GM18868 (cell line): ENCODE data around the gene NRIP3.

Experiments used
- ATAC-seq: cut with Tn5 transposase; IDR thresholded peaks from one replicate; pipeline ENCODE4 v1.9.1; 2021; ENCODE audit warnings: mild to moderate bottlenecking, moderate library complexity; ENCODE audit not compliant: unreplicated experiment

Gene NRIP3

GRCh38 chr11:9003573-9004182 is at the start of gene NRIP3:
Gene NRIP3, minus strand, starts transcription at chr11:9004001. Its CDS starts 66 bp downstream, at chr11:9003935.
- peak; percentile 57 for ATAC-seq

DNA sequence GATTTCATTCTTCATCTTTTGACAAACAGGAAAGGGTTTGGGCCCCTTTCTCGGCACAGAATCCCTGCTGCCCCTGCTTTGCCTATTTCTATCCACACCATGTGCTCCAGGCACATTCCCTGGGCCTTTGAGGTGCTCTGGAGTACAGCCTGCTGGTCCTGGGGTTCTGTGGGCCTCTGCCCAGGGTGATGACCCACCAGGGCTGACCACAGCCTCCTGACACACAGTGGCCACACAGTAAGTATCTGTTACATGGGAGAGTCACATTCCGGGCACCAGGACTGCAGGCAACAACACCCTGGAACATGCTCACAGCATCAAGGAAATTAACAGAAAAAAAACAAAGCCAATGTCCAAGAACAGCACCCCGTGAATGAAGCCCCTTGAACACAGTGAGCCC is 48.5 kb upstream of the NRIP3 start:
- ATAC-seq: no peak

DNA sequence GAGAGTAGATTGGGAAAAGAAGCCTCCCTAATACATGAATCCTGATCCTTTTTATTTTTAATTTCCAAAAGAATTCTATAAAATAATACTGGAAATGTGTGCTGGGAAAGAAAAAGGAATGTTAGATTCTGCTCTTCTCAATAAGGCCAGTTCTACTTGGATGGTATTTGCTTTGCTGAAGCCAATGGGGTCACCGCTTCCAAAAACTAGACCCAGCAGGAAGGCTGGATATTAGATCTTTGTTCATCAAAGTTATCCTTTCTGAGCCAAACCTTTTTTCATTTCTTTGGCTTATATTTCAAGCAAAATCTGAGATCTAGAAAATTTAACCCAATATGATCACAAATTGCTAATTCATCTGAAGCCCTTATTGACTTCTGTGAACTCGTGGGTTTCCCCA is 46.2 kb upstream of the NRIP3 start:
- no peak for ATAC-seq

DNA sequence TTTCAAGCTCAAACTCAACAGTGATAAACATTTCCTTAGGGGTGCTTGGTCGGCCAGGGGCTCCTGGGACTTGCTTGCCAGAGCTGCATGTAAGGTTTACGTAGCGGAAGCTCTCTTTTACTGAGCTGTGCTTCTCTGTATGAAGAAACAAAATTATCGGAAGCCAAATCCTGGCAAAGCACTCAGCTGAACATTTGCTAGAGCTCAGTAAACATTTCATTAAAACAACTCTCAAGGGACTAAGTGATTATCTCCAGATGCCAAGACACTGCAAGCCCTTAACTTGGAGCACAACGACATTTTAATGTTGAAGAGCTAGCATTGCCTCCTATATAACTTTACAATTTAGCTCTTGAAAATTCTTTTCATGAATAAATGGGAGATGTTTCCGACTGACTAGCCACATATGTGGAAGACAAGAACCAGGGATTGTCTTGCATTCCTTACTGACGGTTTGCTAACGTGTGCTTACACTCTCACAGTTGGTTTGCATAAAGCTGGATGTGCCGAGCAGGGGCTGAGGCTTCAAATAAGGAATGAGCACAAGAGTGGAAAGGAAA is 44.2 kb upstream of the NRIP3 start:
- no peak for ATAC-seq

DNA sequence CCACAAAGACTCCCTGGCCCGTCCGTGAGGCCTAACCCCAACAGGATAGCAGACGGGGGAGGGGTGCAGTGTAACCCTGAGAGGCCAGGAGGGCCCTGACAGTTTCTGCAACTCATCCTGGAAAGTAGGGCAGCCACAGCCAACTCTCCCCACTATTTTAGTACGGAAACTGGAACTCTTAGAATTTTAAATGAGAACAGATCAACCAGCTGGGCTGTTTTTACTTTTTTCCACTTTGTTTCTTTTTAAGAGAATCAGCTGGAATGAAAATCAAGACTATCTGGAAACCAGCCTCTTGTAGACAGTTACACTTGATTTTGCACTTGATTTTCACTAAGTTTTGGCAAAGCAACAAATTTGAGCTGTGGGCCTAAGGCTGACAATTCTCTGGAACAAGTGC is 42.7 kb upstream of the NRIP3 start:
- ATAC-seq: no peak

GRCh38 chr11:9042488-9042887 is 38.7 kb upstream of the NRIP3 start:
- no peak for ATAC-seq

- ATAC-seq: no peak
These were observed 37.9 kb upstream of the NRIP3 start for GRCh38 chr11:9041747-9042146.

DNA sequence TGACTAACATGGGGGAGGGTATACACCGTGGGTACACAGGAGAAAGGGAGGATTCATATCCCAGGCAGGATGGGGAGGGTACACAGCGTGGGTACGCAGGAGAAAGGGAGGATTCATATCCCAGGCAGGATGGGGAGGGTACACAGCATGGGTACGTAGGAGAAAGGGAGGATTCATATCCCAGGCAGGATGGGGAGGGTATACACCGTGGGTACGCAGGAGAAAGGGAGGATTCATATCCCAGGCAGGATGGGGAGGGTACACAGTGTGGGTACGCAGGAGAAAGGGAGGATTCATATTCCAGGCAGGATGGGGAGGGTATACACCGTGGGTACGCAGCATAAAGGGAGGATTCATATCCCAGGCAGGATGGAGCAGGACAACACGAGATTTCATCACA is 36.6 kb upstream of the NRIP3 start:
- no peak for ATAC-seq

DNA sequence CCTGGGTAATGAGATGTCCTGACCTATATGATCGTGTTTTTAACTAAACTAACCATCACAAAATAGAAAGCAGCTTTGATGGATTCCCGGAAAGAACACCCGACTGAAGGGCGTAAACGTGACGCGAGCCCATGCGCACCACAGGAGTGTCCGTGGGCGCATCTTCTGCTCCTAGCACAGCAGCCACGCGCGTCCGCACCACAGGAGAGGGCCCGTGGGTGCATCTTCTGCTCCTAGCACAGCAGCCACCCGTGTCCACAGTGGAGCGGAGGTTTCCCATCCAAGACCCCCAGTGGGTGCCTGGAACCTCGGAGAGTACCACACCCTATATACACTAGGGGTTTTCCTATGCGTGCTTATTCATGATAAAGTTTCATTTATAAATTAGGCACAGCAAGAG is 36.1 kb upstream of the NRIP3 start:
- no peak for ATAC-seq

- ATAC-seq: peak; percentile 49
These were observed 35.4 kb upstream of the NRIP3 start for GRCh38 chr11:9039198-9039597.

DNA sequence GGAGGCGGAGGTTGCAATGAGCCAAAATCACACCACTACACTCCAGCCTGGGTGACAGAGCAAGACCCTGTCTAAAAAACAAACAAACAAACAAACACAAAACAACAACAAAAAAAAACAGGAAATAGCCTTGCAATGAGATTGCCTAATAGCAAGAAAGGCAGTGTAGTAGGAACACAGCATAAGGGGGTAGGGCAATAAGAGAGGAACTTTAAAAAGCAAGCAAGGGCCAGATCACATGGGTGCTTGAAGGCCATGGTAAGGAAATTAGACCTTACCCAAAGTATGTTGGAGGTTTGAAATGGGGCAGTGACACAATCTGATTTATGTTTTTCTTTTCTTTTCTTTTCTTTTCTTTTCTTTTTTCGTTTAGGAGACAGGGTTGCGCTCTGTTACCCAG is 34.7 kb upstream of the NRIP3 start:
- ATAC-seq: no peak

DNA sequence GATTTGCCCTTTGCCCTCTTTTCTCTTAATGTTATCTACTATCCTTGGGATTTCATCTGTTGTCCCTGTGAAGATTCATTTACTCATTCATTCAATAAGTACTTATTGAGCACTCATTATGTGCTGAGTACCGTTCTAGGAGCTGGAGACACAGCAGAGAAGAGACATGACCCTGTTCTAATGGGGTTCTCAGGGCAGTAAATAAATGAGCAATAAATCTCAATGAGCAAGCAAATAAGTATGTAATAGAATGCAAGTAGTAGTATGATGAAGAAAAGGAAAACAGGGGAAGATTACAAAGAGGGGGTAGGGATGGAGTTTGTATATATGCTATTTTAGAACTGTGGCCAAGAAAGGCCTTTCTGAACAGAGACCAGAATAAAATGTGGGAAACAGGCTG is 34.2 kb upstream of the NRIP3 start:
- no peak for ATAC-seq

DNA sequence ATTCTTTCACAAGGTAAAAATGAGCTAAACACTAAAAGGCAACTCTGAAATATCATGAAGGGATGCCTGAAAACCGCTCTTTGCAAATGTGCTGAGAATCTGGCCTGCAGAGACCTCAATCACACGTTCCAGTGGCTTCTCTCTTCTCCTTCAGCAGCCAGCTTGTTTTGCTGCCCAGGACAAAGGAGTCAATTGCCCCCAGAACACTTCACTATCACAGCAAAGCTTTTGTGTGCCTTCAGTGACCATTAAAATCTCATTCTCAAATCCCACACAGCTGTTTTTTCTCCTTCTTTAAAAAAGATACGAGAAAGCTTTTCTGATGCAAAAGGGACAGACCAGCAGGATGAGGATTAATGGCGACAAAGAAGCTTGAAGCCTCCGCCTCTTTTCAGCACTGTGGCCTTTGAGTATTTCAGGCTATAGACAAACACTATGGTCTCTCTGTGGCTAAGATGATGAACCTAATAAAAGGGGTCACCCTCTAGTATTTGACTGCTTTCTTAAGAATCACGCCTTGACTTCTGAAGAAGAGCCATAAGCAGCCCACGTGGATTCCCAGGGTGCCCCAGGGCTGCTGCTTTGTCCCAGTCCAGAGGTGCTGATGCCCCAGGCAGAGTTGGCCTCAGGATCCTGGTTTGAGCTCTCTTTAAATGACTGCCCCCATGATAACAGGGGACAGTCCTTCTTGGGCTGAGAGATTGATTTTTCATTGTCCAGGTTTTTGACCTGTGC is 33.4 kb upstream of the NRIP3 start:
- ATAC-seq: no peak

GRCh38 chr11:9030601-9031000 is 26.8 kb upstream of the NRIP3 start:
- ATAC-seq: no peak

DNA sequence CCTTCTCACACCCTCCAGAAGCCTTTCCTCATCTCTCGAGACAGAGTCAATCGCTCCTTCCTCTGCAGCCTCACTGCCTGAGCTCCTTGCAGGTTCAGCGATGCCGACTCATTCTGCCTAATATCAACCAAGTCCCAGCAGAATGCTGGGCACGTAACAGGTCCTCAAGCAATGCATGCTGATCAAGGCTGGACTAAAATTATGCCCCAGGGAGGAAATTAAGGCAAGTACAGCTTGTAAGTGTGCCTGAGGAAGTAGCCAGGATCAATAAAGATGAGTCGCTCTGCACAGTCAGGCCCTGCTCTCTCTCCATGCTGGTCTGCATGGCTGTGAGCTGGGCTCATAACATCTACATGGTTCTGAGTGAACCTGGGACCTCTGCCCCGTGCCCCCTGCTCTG is 25.6 kb upstream of the NRIP3 start:
- no peak for ATAC-seq

- no peak for ATAC-seq
These were observed 24.8 kb upstream of the NRIP3 start for GRCh38 chr11:9028581-9028980.

DNA sequence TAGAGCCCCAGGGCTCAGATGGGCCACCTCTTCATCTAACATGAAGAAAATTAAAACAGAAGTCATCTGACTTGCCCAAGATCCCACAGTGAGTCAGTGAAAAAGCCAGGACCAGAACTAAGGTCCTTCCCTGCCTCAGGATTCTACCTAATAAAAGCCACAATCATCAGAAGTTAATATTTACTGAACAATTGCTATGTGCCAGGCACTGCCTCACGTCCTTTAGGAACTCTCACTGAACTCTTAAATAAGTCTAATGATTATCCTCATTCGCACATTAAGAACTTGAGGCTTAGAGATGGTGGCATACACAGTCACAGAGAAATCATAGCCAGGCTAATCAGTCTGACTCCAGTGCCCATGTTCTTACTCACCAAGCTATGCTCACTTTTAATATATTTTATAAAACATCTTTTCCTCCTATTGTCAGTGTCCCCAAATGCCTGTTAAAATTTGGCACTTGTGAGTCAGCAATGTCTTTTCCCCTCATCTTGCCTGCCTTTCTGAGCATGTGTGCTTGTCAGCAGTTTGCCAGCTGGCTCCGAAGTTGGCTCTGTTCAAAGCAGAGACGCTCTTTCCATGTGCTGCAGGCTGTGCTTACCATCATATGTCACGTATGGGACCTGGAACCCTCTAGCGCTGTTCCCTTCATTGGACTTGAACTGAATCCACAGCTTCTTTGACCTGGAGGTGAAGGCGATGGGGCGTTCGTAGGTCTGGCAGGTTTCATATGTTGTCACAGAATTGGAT is 21.5 kb upstream of the NRIP3 start:
- no peak for ATAC-seq

DNA sequence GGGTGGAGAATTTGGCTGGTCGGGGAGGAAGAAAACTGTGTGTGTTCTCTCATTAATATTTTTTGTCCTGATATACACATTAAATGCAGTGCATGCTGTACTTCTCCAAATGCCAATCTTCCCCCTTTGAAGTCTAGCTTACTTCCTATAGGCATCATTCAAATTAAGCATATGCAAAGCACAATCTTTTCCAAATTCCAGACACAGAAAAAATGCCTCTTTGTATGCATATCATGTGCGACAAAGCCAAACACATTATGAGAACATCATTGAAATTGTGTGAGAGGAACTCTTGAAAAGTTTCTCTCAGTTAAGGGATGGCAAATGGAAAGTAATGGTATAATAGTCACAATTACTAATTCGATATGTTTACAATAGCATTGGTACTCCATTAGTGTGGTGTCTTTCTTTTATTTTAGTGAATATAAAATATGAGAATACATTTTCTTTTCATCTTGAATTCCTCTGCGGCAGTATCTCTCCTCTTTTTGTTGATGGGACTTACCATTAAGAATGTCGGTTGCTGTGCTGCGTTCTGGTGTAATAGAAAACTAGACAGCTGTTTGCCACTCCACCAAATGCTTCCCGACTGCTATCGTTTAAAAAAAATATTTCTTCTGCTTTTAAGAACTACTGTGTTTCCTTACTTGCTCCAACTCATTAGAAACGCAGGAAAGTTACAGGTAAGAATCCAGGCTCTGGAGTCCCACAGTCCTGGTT is 19.3 kb upstream of the NRIP3 start:
- ATAC-seq: no peak

GRCh38 chr11:9020916-9021315 is 17.1 kb upstream of the NRIP3 start:
- ATAC-seq: no peak

DNA sequence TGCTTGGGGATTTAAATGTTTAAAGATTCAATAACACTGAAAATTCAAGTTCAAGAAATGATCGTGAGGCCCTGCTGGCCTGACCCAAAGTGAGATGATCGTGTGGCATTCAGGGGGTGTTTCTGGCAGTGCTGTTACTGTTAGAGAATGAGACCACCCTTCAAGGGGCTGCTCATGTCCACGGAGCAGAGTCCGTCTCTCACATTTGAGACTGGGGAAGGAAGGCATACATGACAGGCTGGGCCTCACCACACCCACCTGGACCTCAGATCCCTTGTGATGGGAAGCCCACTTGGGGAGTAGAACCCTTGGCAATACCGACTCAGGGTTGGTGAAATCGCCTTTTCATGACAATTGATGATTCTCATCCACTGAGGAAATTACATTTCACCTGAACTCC is 16.1 kb upstream of the NRIP3 start:
- no peak for ATAC-seq

DNA sequence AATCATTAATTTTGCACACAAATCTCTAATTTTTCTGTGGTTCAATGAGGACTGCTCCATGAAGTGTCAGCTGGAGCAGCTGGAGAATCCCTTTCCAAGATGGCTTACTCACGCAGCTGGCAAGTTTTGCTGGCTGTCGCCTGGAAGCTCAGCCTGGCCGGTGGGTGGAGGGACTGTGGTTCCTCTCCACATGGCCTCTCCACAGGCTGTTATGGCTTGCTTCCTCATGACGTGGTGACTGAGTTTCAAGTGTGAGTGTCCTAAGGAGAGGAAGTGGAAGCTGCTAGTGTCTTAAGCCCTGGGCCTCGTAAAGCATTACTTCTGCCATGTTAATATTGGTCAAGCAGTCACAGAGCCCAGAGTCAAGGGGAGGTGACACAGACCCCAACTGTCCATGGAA is 14.0 kb upstream of the NRIP3 start:
- ATAC-seq: no peak
